HG03135 (cell line): ENCODE data around the gene JMJD4.

Experiments
- ATAC-seq: cut with Tn5 transposase; IDR thresholded peaks from one replicate; pipeline ENCODE4 v1.9.1; 2021; ENCODE audit warnings: mild to moderate bottlenecking, moderate library complexity; ENCODE audit not compliant: unreplicated experiment

JMJD4 gene, protein sequence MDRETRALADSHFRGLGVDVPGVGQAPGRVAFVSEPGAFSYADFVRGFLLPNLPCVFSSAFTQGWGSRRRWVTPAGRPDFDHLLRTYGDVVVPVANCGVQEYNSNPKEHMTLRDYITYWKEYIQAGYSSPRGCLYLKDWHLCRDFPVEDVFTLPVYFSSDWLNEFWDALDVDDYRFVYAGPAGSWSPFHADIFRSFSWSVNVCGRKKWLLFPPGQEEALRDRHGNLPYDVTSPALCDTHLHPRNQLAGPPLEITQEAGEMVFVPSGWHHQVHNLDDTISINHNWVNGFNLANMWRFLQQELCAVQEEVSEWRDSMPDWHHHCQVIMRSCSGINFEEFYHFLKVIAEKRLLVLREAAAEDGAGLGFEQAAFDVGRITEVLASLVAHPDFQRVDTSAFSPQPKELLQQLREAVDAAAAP

GRCh38 chr1:227734856-227735538 is at the start of gene JMJD4, which contains the start of gene SNAP47:
TSS of gene JMJD4 (minus strand) at chr1:227735302. CDS start at chr1:227735273, 29 bp downstream.
TSS of gene SNAP47 (plus strand) at chr1:227735435. CDS start at chr1:227747737, 12,302 bp downstream.
- peak; percentile 91 for ATAC-seq

- no peak for ATAC-seq
These were observed 47.1 kb upstream of the JMJD4 start for GRCh38 chr1:227782226-227782625.

DNA sequence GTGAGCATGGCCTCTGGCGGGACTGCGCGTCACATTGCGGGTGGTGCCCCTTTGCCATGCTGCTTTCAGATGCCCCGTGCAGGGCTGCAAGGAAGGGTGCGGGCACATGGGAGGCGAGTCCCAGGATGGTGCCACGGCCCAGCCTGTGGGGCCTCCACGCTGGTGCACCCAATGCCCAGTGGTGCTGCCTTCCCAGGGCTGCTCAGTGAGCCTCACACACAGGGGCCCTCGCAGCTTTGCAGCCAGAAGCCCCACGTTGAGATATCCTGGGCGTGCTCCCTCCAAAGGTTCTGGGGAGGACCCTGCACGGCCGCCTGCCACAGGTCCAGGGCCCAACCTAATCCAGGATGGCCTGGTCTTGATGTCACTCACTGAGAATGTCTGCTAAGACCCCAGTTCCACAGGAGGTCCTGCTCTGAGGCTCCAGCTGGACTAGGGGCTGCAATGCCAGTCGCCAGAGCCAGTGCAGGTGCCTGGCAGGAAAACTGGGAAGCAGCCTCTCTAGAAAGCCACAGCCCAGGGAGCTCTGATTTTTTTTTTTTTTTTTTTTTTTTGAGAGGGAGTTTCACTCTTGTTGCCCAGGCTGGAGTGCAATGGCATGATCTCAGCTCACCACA is 46.3 kb upstream of the JMJD4 start:
- no peak for ATAC-seq

DNA sequence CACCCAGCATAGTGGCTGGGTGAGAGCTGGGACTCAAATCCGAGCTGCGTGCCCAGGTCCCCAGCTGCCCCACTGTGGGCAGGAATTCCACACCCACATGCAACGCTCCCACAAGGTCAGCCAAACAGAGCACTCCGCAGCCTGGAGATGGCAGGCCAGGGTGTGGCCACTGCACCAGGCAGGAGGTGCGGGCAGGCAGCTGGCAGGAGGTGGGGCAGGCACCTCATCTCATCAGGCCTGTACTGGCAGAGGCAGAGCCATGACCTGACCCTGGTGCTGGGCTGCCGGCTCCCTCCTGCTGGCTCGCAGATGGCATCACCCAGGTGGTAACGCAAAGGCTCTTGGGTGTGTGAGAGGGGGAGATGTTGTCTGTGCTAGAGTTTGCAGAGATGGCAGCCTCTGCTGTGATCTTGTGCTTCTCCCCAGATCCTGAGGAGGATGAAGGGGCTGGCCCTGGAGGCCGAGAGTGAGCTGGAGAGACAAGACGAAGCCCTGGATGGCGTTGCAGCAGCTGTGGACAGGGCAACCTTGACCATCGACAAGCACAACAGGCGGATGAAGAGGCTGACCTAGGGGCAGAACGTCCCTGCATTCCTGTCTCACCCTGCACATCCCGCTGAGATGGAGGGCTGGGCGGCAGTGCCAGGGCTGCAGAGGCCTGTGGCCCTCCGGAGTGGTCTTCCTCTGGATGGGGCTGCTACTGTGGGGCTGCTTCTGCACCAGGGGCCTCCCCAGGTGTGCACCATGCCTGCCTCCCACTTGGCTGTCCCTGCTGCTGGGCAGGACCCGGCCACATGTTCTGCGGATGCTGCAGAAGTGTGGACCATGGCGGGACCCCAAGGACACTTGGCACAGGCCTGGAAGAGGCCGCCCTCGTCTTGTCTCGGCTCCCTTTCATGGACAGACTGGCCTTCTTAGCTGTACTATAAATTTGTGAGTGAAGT is 45.3 kb upstream of the JMJD4 start:
- no peak for ATAC-seq

GRCh38 chr1:227779685-227780084 is 44.6 kb upstream of the JMJD4 start:
- no peak for ATAC-seq

DNA sequence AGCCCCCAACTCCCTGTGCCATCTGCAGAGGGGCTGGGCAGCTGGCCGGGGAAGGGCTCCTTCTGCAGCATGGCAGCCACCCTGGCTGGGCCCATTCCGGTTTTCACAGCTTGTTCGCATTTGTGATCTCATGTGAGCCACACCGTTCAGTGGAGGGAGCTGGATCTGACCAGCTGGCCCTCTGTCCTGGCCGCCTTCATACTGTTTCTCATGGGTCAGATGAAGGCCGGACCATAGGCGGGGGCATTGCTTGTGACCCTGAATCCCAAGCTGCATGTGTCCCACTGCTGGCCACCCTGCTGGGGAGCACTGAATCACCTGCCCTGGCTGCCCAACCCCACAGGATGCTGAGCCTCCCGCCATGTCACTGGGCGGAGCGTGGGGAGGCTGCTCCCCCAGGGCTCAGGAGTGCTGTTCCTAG is 43.9 kb upstream of the JMJD4 start:
- no peak for ATAC-seq

DNA sequence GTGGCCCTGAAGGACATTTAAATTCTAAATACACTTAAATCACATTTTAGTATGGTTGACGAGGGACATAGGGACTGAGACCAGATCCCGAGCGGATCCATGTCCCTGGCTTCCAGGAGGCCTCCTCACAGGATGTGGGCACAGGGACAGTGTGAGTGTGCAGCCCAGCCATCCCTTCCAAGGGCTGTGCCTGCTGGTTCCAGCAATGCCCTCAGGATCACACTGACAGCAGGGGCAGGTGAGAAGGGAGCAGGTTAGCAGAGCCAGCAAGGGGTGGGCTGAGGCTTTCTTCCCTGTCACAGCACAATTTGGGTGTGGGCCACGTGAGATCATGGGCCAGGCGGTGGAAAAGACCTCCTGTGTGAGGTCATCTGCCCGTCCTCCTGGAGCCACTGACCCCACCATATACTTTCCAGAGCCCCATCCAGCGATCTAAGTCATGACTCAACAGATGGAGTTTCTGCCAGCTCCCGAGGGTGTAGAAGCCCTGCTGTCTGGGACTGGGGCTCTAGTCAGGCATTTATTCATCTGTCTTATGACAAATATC is 43.4 kb upstream of the JMJD4 start:
- no peak for ATAC-seq

- ATAC-seq: no peak
These were observed 42.5 kb upstream of the JMJD4 start for GRCh38 chr1:227777646-227778045.

- no peak for ATAC-seq
These were observed 42.1 kb upstream of the JMJD4 start for GRCh38 chr1:227777156-227777555.

DNA sequence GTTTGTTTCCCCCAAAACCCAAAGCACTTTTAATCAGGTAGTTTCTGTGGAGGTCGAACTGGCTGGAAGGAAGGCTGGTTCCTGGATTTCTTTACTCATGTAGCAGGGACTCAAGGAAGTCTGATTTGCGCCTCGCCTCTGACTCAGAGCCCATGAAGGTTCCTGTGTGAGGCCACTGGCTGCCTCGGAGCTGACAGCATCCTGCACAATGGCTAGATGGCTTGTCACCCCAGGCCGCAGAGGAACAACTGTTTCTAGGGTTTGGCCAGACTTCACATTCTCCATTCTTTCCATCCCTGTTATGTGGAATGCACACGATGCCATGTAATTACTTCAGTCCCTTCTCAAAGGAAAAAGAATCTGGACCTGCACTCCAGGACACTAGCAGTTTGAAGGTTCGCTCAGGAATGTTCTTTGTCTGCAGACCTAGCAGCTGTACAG is 41.2 kb upstream of the JMJD4 start:
- no peak for ATAC-seq

DNA sequence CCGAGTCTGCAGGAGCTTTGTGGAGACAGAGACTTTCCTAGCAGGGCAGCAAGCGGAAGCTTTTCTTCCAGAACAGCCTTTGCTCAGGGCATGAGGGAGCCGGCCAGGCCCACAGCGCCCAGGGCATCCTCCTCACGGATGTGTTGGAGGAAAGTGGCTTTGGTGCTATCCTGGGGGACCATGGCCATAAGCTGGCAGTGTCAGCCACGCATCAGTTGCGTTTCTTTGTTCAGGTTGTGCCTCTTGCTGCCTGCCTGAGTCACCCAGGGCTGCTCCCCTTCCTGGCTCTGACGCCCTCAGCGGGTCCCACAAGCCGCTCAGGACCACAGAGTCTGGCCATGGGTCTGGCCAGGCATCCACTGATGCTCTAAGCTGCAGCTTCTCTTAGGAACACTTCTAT is 40.7 kb upstream of the JMJD4 start:
- no peak for ATAC-seq

DNA sequence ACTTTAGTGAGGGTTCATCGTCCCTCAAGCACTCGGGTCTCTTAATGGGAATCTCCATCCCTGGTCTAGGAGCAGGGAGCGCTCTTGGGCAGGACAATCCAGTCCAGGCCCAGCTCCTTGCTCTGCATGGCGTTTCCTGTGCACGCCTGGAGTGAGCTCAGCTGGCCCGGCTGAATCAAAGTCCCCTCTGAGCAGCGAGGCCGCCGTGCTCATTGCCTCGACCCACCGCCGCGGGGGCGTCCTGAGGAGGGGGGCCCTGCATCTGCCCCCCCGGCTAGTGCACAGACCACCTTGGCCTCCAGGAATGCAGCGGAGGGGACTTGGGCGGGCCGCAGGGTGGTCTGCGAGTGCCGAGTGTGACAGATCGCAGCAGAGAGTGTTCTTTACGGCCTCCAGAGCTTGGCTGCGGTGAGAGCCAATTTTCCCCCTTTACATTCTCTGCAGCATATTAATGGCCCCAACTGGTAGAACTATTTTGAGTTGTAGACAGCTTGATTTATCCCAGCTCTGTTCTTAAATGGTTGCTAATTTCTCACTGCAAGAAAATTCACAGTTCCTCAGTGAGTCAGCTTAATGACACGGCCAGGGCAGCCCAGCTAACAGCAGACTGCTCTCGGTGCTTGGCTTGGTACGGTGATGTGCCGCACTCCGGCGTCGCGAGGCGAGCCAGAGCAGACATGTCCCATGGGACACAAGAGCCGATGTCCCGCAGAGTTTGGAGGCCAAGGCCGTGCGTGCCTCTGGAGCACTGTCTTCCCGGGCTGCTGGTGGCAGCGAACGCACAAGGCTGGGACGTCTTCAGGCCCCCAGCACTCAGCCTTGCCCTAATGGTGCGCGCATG is 39.9 kb upstream of the JMJD4 start:
- ATAC-seq: no peak

GRCh38 chr1:227774051-227774731 is 39.1 kb upstream of the JMJD4 start:
- ATAC-seq: no peak

GRCh38 chr1:227773558-227773957 is 38.5 kb upstream of the JMJD4 start:
- ATAC-seq: no peak

GRCh38 chr1:227771771-227772170 is 36.7 kb upstream of the JMJD4 start:
- no peak for ATAC-seq

DNA sequence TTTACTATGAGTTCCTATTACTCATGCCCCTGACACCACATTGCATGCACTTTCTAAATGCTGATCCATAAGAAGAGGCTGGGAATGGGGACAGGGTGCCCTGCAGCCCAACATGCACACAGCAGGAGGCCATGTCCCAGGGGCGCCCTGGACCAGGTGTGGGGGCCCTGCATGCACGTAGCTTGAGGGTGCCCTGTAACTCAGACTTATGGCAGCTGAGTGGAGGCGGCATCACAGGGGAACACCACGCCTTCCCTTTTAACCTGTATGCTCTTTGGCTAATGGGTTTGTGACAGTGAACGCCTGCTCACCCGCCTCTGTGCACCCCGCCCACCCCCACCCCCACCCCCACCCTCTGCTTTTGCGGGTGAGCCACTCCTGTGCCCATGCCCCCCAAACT is 36.2 kb upstream of the JMJD4 start:
- no peak for ATAC-seq

GRCh38 chr1:227770812-227771211 is 35.7 kb upstream of the JMJD4 start:
- no peak for ATAC-seq

DNA sequence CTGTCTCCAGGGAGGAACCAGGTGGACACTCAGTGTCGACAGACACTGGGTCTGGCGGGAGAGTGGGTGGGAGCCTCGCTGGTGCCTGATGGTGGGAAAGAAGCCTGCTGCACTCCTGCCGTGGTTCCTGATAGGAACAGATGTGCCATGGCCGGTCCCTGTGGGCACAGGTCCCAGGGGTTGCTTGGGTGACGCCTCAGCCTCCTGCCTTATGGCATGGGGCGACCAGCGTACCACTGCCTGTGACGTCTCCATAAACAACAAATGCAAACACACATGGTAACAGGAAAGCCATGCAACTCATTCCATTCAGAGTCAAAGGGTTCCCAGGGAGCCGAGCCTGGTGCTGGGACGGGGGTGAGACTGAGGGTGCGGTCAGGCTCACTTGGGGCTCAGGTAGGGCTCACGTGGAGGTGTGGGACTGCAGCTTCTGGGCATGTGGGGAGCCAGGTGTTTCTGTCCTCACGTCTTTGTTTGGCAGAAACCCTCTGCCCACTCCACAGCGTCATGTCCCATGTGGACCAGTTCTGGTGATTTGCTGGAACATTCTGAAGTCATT is 34.9 kb upstream of the JMJD4 start:
- no peak for ATAC-seq
